ENCODE data around the gene NBAS.

DNA sequence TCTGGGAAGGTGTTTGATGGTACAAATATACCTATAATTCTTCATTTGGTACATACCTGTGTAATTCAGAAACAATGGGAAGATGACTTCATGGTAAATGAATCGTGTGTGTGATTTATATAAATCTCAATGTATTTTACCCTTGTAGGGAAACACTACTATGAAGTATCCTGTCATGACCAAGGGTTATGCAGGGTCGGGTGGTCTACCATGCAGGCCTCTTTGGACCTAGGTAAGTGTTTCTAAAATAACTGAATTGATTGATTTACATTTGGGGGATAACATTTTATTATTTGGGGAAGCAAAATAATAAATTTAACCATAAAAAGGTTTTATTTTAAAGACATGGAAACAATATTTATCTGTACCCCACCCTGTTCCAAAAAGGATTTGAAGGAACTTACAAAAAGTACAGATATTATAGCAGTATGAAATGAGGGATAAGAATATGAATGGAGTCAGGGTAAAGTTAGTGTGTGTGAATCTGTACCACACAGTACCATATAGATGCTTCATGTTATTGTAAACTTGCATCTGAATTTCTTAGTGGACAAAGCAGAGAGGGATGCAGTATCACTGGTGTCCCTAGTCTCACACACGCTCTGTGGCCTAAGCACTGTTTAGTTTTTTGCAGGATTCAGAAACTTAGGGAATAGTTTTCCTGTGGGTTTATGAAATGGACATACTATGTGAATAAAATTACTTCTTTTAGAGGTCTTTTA lies 42.1 kb upstream of the NBAS start:
- TF ChIP-seq CTCF (optimal IDR thresholded peaks at IDR 0.05 in 1 of 3, IDR thresholded peaks at IDR 0.05 in 1 of 3, conservative IDR thresholded peaks at IDR 0.05 in 1 of 3; ENCODE audit: extremely low read depth in 1 of 3, insufficient read depth in 2 of 3, low read length in 3 of 3) (no peak), EZH2 (IDR thresholded peaks at IDR 0.05; ENCODE audit: low read length) (no peak)

Measured in keratinocyte (primary cell).